ENCODE data around the gene CFB. TPM values are rescaled to one million over a fixed set of nuclear protein-coding genes. Genes with fewer than 3 reads are reported as not detected.

The CFB gene
- total and polyA plus RNA-seq, 2 of the 13 experiments (the other 11 are each of a cell fraction or from before 2014, with no cell fraction given): 171 to 513 TPM

- TF ChIP-seq THAP8 (CRISPR knock-in tag; IDR thresholded peaks at IDR 0.05; ENCODE audit: borderline replicate concordance) (no peak), ARID3A (IDR thresholded peaks at IDR 0.05; ENCODE audit: low read depth, low read length) (no peak), GTF2F1 (IDR thresholded peaks at IDR 0.05; ENCODE audit: low read length) (no peak), ZNF768 (CRISPR knock-in tag; IDR thresholded peaks at IDR 0.05) (no peak), ZBTB21 (CRISPR knock-in tag; IDR thresholded peaks at IDR 0.05) (no peak), PCBP1 (IDR thresholded peaks at IDR 0.05; ENCODE audit: borderline replicate concordance, low read depth, low read length) (no peak), ZNF781 (CRISPR knock-in tag; IDR thresholded peaks at IDR 0.05; ENCODE audit: borderline replicate concordance, not compliant biosample characterization) (no peak), ZNF292 (CRISPR knock-in tag; IDR thresholded peaks at IDR 0.05; ENCODE audit: borderline replicate concordance, low read depth) (peak; percentile 45; the same call in 1 of the 2 replicates), ZFP36 (IDR thresholded peaks at IDR 0.05; ENCODE audit: borderline replicate concordance, low read depth, low read length, partially characterized antibody) (no peak), HNF4G (IDR thresholded peaks at IDR 0.05; ENCODE audit: borderline replicate concordance, low read depth, low read length) (peak; percentile 31; the same call in 1 of the 2 replicates), HNF4G (CRISPR knock-in tag; IDR thresholded peaks at IDR 0.05; ENCODE audit: borderline replicate concordance, low read depth) (no peak), ZBTB14 (CRISPR knock-in tag; IDR thresholded peaks at IDR 0.05) (no peak; the same call in 1 of the 2 replicates), ISX (CRISPR knock-in tag; conservative IDR thresholded peaks at IDR 0.05) (no peak), ZNF362 (CRISPR knock-in tag; IDR thresholded peaks at IDR 0.05; ENCODE audit: borderline replicate concordance) (peak; percentile 97), YEATS2 (CRISPR knock-in tag; IDR thresholded peaks at IDR 0.05; ENCODE audit: borderline replicate concordance) (no peak), ZNF580 (CRISPR knock-in tag; IDR thresholded peaks at IDR 0.05; ENCODE audit: borderline replicate concordance, low read depth) (no peak), ZNF530 (CRISPR knock-in tag; IDR thresholded peaks at IDR 0.05; ENCODE audit: low read depth) (no peak), HMG20B (CRISPR knock-in tag; conservative IDR thresholded peaks at IDR 0.05) (no peak), KDM5A (IDR thresholded peaks at IDR 0.05; ENCODE audit: borderline replicate concordance, low read length) (0 out of 2 replicates have a peak, but pooled peaks have one; percentile 36), PAXIP1 (CRISPR knock-in tag; conservative IDR thresholded peaks at IDR 0.05) (peak; percentile 22; the same call in 1 of the 2 replicates)
Measured at GRCh38 chr6:31907158-31907813, 38.6 kb upstream of the CFB start (continued).
